Mammary epithelial cell (primary cell): Measurements from ENCODE around the gene IRX3.

ENCODE experiments used
- EZH2 ChIP-seq: IDR thresholded peaks from 2 replicates; pipeline ENCODE4 v1.6.1; 2012; ENCODE audit warnings: low read length, inconsistent platforms, borderline replicate concordance
- TF ChIP-seq, protein P1 (sequence below), 2 donors: IDR thresholded peaks in 1 of 2; conservative IDR thresholded peaks in 1 of 2; 2 replicates each; pipeline ENCODE4 v1.5.1; 2011 to 2012; ENCODE audit warnings: inconsistent platforms in 2 of 2, low read length in 2 of 2, mild to moderate bottlenecking in 2 of 2, control low read depth in 1 of 2, low read depth in 1 of 2; ENCODE audit not compliant: insufficient read depth in 1 of 2; ENCODE audit errors: extremely low read depth in 1 of 2

DNA sequence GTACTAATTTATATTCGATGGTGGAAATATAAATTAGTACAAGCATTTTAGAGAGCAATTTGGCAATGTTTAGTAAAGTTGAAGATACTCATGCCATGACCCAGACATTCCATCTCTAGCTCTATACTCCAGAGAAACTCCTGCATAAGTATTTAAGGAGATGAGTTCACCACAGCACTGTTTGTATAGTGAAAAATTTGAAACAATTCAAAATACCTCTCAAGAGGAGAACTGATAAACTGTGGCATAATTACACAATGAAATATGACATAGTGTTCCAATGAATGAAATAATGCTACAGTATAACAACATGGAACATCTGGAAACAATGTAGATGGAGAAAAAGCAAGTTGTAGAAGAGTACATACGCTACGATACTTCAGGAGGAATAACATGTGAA, 48.6 kb upstream of the IRX3 start:
- TF ChIP-seq, protein P1, sequence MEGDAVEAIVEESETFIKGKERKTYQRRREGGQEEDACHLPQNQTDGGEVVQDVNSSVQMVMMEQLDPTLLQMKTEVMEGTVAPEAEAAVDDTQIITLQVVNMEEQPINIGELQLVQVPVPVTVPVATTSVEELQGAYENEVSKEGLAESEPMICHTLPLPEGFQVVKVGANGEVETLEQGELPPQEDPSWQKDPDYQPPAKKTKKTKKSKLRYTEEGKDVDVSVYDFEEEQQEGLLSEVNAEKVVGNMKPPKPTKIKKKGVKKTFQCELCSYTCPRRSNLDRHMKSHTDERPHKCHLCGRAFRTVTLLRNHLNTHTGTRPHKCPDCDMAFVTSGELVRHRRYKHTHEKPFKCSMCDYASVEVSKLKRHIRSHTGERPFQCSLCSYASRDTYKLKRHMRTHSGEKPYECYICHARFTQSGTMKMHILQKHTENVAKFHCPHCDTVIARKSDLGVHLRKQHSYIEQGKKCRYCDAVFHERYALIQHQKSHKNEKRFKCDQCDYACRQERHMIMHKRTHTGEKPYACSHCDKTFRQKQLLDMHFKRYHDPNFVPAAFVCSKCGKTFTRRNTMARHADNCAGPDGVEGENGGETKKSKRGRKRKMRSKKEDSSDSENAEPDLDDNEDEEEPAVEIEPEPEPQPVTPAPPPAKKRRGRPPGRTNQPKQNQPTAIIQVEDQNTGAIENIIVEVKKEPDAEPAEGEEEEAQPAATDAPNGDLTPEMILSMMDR (conservative IDR thresholded peaks at IDR 0.05 in 1 of 2, IDR thresholded peaks at IDR 0.05 in 1 of 2; ENCODE audit: extremely low read depth in 1 of 2, insufficient read depth in 1 of 2, low read depth in 1 of 2, low read length in 2 of 2): no peak
- no peak for TF ChIP-seq EZH2
